ENCODE measurements around the gene SLC4A3.
A peak's percentile ranks its signal among the peaks of the same experiment; 100 is the strongest.

The SLC4A3 gene

DNA sequence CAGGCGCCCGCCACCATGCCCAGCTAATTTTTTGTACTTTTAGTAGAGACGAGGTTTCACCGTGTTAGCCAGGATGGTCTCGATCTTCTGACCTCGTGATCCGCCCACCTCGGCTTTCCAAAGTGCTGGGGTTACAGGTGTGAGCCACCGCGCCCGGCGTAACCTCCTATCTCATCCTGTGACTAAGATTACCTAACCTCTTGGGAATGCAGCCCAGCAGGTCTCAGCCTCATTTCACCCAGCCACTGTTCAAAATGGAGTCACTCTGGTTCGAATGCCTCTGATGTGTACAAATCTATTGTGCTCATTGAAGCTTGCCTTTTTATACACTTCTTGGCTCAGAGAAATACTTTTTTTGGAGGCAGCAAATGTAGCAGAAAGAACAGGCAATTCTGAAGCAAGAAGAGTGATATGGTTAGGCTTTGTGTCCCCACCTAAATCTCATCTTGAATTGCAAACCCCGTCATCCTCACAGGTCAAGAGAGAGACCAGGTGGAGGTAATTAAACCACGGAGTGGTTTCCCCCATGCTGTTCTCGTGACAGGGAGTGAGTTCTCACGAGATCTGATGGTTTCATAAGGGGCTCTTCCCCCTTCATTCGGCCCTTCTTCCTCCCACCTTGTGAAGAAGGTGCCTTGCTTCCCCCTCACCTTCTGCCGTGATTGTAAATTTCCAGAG is 60.6 kb downstream of the SLC4A3 start:
- H3K4me3 ChIP-seq (ENCODE audit: low read depth, low read length) = no peak overlapping the region
- no peak for DNase-seq (ENCODE audit: low read depth)
- TF ChIP-seq, protein P1, sequence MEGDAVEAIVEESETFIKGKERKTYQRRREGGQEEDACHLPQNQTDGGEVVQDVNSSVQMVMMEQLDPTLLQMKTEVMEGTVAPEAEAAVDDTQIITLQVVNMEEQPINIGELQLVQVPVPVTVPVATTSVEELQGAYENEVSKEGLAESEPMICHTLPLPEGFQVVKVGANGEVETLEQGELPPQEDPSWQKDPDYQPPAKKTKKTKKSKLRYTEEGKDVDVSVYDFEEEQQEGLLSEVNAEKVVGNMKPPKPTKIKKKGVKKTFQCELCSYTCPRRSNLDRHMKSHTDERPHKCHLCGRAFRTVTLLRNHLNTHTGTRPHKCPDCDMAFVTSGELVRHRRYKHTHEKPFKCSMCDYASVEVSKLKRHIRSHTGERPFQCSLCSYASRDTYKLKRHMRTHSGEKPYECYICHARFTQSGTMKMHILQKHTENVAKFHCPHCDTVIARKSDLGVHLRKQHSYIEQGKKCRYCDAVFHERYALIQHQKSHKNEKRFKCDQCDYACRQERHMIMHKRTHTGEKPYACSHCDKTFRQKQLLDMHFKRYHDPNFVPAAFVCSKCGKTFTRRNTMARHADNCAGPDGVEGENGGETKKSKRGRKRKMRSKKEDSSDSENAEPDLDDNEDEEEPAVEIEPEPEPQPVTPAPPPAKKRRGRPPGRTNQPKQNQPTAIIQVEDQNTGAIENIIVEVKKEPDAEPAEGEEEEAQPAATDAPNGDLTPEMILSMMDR (IDR thresholded peaks at IDR 0.05; ENCODE audit: control insufficient read depth, extremely low read depth, insufficient read depth) = no peak

DNA sequence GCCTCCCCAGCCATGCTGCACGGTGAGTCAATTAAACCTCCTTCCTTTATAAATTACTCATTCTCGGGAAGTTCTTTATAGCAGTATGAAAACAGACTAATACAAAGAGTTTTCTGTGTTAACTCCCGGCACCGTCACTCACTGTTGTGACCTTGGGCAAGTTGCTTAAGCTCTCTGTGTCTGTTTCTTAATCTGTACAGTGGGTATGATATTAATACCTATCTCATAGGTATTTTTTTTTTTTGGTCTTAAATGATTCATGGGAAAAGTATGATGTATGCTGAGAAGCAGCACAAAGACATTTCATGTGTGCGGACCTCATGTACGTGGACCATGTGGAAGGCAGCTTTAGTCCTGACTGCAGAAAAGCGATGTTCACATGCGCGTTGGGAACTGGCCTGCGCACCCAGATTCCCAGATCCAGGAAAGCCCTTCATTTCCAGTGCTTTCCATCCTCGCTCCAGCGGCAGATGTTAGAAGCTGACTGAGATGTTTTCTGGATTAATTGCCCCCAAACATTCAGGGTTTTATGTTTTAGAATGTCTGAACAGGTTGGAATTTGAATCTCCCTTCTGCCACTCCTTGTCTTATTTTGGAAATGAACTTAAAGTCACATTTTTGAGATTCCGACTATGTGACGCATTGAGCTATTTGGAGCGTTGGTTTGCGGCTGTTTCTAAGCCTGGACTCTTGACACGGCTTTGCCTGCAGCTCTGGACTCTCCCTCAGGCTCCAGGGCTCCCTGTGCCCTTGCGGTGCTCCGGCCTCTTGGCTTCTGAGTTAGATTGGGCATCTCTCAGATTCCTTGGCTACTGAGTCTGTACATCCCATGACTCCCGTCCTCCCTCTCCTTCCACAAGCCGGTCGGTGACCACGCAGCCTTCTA is 61.4 kb downstream of the SLC4A3 start:
- DNase-seq (ENCODE audit: low read depth) = no peak
- TF ChIP-seq, protein P1 (IDR thresholded peaks at IDR 0.05; ENCODE audit: control insufficient read depth, extremely low read depth, insufficient read depth) = no peak
- no peak overlapping the region for H3K4me3 ChIP-seq (ENCODE audit: low read depth, low read length)

GRCh38 chr2:219689676-219690628 is 62.5 kb downstream of the SLC4A3 start:
- no peak overlapping the region for H3K4me3 ChIP-seq (ENCODE audit: low read depth, low read length)
- DNase-seq (ENCODE audit: low read depth) = peak; percentile 7
- TF ChIP-seq, protein P1 (IDR thresholded peaks at IDR 0.05; ENCODE audit: control insufficient read depth, extremely low read depth, insufficient read depth) = peak; percentile 70

- TF ChIP-seq, protein P1 (IDR thresholded peaks at IDR 0.05; ENCODE audit: control insufficient read depth, extremely low read depth, insufficient read depth) = no peak
- no peak for DNase-seq (ENCODE audit: low read depth)
- H3K4me3 ChIP-seq (ENCODE audit: low read depth, low read length) = no peak overlapping the region
Observed at GRCh38 chr2:219691571-219691970, 64.1 kb downstream of the SLC4A3 start.
